ENCODE measurements around the gene BIN2. TPM values are rescaled to one million over a fixed set of nuclear protein-coding genes. Genes with fewer than 3 reads are reported as not detected.
A peak's percentile ranks its signal among the peaks of the same experiment; 100 is the strongest.

The BIN2 gene
- total RNA-seq, 2 donors from 2014 or later: not detected

DNA sequence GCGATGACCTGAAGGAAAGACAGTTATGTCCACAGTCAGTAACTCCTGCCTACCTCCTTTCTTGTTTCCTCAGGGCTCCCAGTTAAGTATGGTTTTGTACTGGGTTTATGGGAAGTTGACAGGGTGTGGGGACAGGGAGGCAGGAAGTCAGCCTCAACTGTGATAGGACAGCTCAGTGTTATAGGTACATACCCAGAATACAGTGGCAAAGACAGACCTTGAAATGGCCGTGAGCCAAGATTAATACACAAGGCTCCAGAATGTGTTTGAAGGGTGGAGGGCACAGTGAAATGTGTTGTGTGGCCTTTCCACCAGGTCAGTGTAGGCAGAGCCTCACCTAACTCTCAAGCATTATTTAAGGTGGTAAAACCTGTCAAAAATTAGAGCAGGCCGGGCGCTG is 4.6 kb upstream of the BIN2 start:
- 91 to 97% methylated on average over 4 of the region's 4 CpGs for WGBS, 2 experiments (ENCODE audit: insufficient coverage in 1 of 2, insufficient read length in 1 of 2)
- Mint-ChIP-seq H3K4me1 (peaks cover 9% of the 10 kb centered on the region), H3K27me3 (ENCODE audit: insufficient read depth) (no peaks in the 10 kb centered on the region), H3K36me3 (ENCODE audit: low read depth) (no peaks in the 10 kb centered on the region), H3K9me3 (no peaks in the 10 kb centered on the region), H3K27ac (no peak overlapping the region), H3K4me3 (no peak overlapping the region)
- Histone ChIP-seq H3K9ac (ENCODE audit: extremely low read depth, low read length, poor library complexity, severe bottlenecking) (no peak overlapping the region), H3K27ac (ENCODE audit: low read depth, low read length) (no peak overlapping the region), H3K27me3 (ENCODE audit: control insufficient read depth, insufficient read depth, low read length, poor library complexity, severe bottlenecking) (no peaks in the 10 kb centered on the region), H3K9me3 (ENCODE audit: control insufficient read depth, low read length) (no peaks in the 10 kb centered on the region), H3K4me3 (ENCODE audit: low read length) (no peak overlapping the region), H3K36me3 (ENCODE audit: control insufficient read depth, insufficient read depth, low read length) (no peaks in the 10 kb centered on the region), H3K4me1 (ENCODE audit: control insufficient read depth, insufficient read depth, low read length) (no peaks in the 10 kb centered on the region)
- TF ChIP-seq, protein P1, sequence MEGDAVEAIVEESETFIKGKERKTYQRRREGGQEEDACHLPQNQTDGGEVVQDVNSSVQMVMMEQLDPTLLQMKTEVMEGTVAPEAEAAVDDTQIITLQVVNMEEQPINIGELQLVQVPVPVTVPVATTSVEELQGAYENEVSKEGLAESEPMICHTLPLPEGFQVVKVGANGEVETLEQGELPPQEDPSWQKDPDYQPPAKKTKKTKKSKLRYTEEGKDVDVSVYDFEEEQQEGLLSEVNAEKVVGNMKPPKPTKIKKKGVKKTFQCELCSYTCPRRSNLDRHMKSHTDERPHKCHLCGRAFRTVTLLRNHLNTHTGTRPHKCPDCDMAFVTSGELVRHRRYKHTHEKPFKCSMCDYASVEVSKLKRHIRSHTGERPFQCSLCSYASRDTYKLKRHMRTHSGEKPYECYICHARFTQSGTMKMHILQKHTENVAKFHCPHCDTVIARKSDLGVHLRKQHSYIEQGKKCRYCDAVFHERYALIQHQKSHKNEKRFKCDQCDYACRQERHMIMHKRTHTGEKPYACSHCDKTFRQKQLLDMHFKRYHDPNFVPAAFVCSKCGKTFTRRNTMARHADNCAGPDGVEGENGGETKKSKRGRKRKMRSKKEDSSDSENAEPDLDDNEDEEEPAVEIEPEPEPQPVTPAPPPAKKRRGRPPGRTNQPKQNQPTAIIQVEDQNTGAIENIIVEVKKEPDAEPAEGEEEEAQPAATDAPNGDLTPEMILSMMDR (conservative IDR thresholded peaks at IDR 0.05): no peak
- no peak for DNase-seq

DNA sequence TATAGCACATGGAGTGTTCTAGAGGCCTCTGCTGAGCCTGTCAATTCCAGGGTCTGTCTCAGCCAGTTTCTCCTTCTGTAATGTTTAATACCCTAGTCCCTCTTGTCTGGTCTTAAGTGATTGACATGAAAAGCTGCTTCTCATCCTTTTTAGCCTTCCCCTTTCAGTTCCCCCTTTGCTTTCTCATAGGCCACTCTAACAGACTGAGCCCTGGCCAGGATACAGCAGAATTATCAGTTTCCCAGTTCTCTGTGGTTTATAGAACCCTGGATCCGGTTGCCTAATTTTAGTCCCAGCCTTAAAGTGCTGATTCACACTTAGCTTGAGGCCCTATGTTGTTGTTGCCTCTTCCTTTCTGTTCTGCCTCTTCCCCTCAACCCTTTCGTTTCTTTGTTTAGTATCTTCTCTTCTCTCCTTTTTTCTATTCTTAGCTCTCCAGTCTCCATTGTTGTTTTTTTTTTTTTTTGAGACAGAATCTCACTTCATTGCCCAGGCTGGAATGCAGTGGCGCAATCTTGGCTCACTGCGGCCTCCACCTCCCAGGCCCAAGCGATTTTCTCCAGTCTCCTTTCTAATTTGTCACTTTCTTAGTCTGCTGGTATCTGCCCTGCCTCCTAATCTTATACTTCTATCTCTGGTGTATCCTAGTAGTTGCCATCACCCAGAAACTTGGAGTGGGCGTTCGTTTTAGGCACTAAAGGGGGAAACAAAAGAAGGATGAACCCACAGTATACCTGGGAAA is 2.9 kb upstream of the BIN2 start:
- Mint-ChIP-seq H3K4me3 (no peak overlapping the region), H3K36me3 (ENCODE audit: low read depth) (no peaks in the 10 kb centered on the region), H3K27ac (peak overlapping the region; percentile 3), H3K4me1 (peaks cover 23% of the 10 kb centered on the region), H3K9me3 (no peaks in the 10 kb centered on the region), H3K27me3 (ENCODE audit: insufficient read depth) (no peaks in the 10 kb centered on the region)
- peaks cover 13% of the 10 kb centered on the region for H3K4me1 ChIP-seq (ENCODE audit: control insufficient read depth, insufficient read depth, low read length)
- no peak for DNase-seq
- no peak overlapping the region for H3K27ac ChIP-seq (ENCODE audit: low read depth, low read length)
- TF ChIP-seq, protein P1 (conservative IDR thresholded peaks at IDR 0.05): no peak
- 87 to 91% methylated on average over 7 of the region's 7 CpGs for WGBS, 2 experiments (ENCODE audit: insufficient coverage in 1 of 2, insufficient read length in 1 of 2)
- no peak overlapping the region for H3K4me3 ChIP-seq (ENCODE audit: low read length)
- no peaks in the 10 kb centered on the region for H3K27me3 ChIP-seq (ENCODE audit: control insufficient read depth, insufficient read depth, low read length, poor library complexity, severe bottlenecking)
- H3K36me3 ChIP-seq (ENCODE audit: control insufficient read depth, insufficient read depth, low read length): no peaks in the 10 kb centered on the region
- no peaks in the 10 kb centered on the region for H3K9me3 ChIP-seq (ENCODE audit: control insufficient read depth, low read length)
- no peak overlapping the region for H3K9ac ChIP-seq (ENCODE audit: extremely low read depth, low read length, poor library complexity, severe bottlenecking)

DNA sequence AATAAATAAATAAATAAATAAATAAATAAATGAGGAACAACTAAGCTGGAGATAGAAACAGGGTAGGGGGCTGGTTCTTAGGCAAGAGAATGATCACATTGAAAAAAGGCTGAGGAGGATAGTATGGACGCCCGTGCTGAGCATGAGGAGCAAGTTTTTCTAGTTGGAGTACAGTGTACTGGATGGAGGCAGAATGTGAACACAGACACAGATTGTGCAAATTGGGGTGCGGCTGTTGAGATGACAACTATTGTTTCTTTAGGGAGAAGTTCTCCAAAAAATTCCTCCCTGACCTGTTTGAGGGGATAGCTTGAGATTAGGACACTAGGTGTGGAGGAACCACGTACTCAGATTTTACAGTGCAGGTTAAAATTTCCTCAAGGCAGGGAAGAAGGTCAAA is 979 bp upstream of the BIN2 start:
- Histone ChIP-seq H3K27ac (ENCODE audit: low read depth, low read length) (no peak overlapping the region), H3K9ac (ENCODE audit: extremely low read depth, low read length, poor library complexity, severe bottlenecking) (no peak overlapping the region), H3K4me3 (ENCODE audit: low read length) (no peak overlapping the region), H3K27me3 (ENCODE audit: control insufficient read depth, insufficient read depth, low read length, poor library complexity, severe bottlenecking) (no peaks in the 10 kb centered on the region), H3K4me1 (ENCODE audit: control insufficient read depth, insufficient read depth, low read length) (peaks cover 17% of the 10 kb centered on the region), H3K9me3 (ENCODE audit: control insufficient read depth, low read length) (no peaks in the 10 kb centered on the region), H3K36me3 (ENCODE audit: control insufficient read depth, insufficient read depth, low read length) (no peaks in the 10 kb centered on the region)
- no peak for DNase-seq
- H3K4me3 Mint-ChIP-seq: no peak overlapping the region
- no peaks in the 10 kb centered on the region for H3K27me3 Mint-ChIP-seq (ENCODE audit: insufficient read depth)
- H3K9me3 Mint-ChIP-seq: no peaks in the 10 kb centered on the region
- H3K27ac Mint-ChIP-seq: peak overlapping the region; percentile 10
- WGBS, 2 experiments (ENCODE audit: insufficient coverage in 1 of 2, insufficient read length in 1 of 2): 96% methylated on average over 4 of the region's 4 CpGs
- H3K4me1 Mint-ChIP-seq: peaks cover 38% of the 10 kb centered on the region
- H3K36me3 Mint-ChIP-seq (ENCODE audit: low read depth): no peaks in the 10 kb centered on the region
- TF ChIP-seq, protein P1 (conservative IDR thresholded peaks at IDR 0.05): no peak

All from endodermal cell (in vitro differentiated cells).